Mucosa of stomach (tissue), 1 donor: Measurements from ENCODE around the gene LAMP5.

Experiments
- H3K27me3 ChIP-seq: one replicate; pipeline ENCODE4 v1.7.0; 2013; ENCODE audit warnings: mild to moderate bottlenecking, low read length; ENCODE audit not compliant: control insufficient read depth, insufficient read depth
- H3K36me3 ChIP-seq: one replicate; pipeline ENCODE4 v1.7.0; 2013; ENCODE audit warnings: low read length; ENCODE audit not compliant: control insufficient read depth, insufficient read depth
- H3K4me1 ChIP-seq: one replicate; pipeline ENCODE4 v1.7.0; 2013; ENCODE audit warnings: mild to moderate bottlenecking, low read length; ENCODE audit not compliant: control insufficient read depth, insufficient read depth
- H3K4me3 ChIP-seq: one replicate; pipeline ENCODE4 v1.7.0; 2013; ENCODE audit warnings: low read length
- H3K9ac ChIP-seq: one replicate; pipeline ENCODE4 v1.7.0; 2013; ENCODE audit warnings: mild to moderate bottlenecking, low read length, moderate library complexity
- H3K9me3 ChIP-seq: one replicate; pipeline ENCODE4 v1.7.0; 2013; ENCODE audit warnings: mild to moderate bottlenecking, low read length, moderate library complexity; ENCODE audit not compliant: control insufficient read depth
- donor health status: Pancreatic carcinoma.

LAMP5 gene, protein sequence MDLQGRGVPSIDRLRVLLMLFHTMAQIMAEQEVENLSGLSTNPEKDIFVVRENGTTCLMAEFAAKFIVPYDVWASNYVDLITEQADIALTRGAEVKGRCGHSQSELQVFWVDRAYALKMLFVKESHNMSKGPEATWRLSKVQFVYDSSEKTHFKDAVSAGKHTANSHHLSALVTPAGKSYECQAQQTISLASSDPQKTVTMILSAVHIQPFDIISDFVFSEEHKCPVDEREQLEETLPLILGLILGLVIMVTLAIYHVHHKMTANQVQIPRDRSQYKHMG

DNA sequence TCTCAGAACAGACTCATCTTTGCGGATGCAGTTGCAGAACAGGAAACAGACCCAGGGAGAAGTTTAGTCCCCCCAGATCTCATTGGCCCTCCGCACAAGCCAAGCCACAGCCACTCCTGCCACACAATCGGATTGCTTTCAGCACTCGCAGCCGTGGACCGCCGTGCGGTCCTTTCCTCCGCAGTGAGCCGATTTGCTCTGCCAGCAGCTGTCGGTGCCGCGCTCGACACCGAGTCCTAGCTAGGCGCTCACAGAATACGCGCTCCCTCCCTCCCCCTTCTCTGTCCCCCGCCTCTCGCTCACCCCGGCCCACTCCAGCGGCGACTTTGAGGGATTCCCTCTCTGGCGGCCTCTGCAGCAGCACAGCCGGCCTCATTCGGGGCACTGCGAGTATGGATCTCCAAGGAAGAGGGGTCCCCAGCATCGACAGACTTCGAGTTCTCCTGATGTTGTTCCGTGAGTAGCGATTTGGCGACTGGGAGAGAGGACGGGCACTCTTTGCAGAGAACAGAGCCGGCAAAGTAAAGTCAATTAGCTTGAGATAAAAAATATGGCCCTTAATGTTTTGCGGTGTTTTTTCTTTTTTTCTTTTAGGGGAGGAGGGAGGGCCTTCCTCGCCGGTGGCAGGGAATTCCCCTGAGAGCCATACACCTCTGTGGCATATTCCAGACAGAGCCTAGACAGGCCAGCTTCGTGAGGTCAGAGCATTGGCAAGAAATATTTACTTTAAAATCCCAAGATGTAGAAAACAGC, at the start of gene LAMP5:
Gene LAMP5, plus strand, starts transcription at position 130 of the 753 bp plus-strand sequence. Its CDS starts 263 bp downstream, at position 393.
- peaks cover 23% of the 10 kb centered on the region for H3K4me1 ChIP-seq
- no peaks in the 10 kb centered on the region for H3K9me3 ChIP-seq
- H3K9ac ChIP-seq, result no peak within 1 kb of the TSS
- no peaks in the 10 kb centered on the region for H3K36me3 ChIP-seq
- peaks cover 43% of the 10 kb centered on the region for H3K27me3 ChIP-seq
- H3K4me3 ChIP-seq, result no peak within 1 kb of the TSS

DNA sequence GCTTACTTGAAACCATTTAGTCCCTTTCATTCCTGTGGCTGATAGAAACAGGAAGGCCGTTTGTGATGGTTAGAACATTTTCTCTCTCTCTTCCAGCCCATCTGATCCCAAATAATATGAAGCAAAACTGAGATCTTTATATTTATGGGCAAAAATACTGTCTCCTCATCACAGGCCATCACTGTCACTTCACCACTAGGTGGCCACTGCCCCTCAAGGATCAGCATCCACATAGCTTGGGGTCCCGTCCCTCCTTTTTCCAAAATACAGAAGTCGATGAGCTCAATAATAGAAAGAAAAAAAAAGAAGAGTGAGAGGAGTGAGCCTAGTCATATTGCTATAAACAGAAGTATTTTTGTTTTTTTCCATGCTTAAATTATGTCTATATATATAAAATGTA, 46.4 kb upstream of the LAMP5 start:
- H3K27me3 ChIP-seq, result no peaks in the 10 kb centered on the region
- H3K9ac ChIP-seq, result no peak overlapping the region
- no peaks in the 10 kb centered on the region for H3K9me3 ChIP-seq

DNA sequence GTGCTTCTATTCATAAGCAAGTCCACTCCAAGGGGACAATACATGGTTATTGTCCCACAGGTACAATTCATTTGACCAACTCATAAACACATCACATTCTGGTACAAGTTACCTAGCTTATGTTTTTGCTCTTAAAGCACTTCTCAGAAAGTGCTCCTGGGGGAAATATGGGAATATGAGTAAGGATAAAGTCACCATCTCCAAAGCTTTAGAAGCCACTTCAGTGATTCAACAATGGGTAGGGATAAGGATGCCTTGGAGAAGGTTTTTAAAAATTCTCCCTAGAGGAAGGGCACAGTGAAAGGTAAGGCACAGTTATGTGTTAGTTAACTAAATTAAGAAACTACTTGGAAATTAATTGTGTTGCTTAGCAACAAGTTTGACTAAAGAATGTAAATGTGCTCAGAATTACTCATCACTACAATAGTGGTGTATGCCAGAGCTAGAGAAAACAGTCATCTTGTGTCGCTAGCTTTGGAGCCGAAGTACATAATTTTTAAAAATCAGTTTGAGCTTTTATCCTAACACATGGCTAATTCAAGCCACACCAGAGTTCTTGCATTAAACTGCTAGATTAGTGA, 39.5 kb upstream of the LAMP5 start:
- Histone ChIP-seq H3K9me3 (no peaks in the 10 kb centered on the region), H3K9ac (no peak overlapping the region), H3K4me1 (no peaks in the 10 kb centered on the region), H3K4me3 (no peak overlapping the region), H3K36me3 (no peaks in the 10 kb centered on the region), H3K27me3 (no peaks in the 10 kb centered on the region)

More for the DNA sequence above, 46.4 kb upstream of the LAMP5 start:
- no peak overlapping the region for H3K4me3 ChIP-seq
- H3K36me3 ChIP-seq, result no peaks in the 10 kb centered on the region
- H3K4me1 ChIP-seq, result no peaks in the 10 kb centered on the region

DNA sequence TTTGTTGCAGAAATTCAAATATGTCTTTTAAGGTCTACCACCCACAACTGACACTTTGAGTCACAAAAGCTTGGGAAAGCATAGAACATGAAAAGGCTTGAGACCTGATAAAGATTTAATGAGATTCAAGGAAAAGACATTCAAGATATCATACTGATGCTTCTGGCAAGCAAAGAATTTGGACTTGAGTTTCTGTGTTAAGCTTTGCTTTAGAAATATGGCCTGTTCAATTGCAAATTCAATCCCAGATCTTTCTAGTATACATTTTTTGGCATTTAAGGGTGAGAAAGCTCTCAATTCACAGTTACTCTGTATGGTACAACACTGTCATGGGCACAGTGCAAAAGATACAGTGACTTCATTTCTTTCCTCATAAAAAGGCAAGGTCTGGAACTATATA, 38.9 kb upstream of the LAMP5 start:
- H3K4me1 ChIP-seq, result no peaks in the 10 kb centered on the region
- no peaks in the 10 kb centered on the region for H3K36me3 ChIP-seq
- no peak overlapping the region for H3K4me3 ChIP-seq
- no peak overlapping the region for H3K9ac ChIP-seq
- no peaks in the 10 kb centered on the region for H3K27me3 ChIP-seq
- no peaks in the 10 kb centered on the region for H3K9me3 ChIP-seq

DNA sequence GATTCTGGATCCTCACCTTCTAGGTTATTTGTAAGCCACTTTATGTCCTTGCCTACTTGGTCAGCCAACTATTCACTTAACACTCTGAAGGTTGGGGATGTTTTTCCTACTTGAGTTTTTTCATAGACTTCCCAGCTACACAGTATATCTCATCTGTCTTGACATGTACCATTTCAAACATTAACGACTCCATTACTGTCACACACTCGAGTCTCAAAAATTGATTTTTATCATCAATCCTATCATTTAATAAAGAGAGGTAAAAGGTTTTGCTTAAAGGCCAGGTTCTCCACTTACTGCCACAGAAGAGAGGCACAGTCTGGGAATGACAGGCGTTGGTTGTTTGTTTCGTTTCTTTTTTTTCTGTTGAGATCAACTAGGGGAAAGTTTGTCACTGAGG, 38.2 kb upstream of the LAMP5 start:
- Histone ChIP-seq H3K9me3 (no peaks in the 10 kb centered on the region), H3K36me3 (no peaks in the 10 kb centered on the region), H3K9ac (no peak overlapping the region), H3K27me3 (no peaks in the 10 kb centered on the region), H3K4me1 (no peaks in the 10 kb centered on the region), H3K4me3 (no peak overlapping the region)

DNA sequence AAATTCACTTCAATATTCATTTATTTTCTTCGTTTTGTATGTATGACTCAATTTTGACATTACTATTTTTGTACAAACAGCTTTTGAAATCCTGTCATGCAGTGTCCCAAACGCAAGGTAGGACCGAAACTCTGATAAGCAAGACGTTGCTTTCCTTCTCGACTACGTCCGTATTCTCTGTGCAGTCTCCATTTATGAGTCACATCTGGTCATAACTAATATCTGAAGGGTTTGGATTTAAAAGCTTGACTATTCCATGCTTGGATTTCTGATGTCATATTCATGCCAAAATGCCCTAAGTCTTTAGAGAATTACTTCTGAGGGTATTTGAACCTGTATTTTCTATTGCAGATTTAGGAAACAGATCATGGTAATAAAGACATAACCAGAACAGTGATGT, 37.8 kb upstream of the LAMP5 start:
- Histone ChIP-seq H3K36me3 (no peaks in the 10 kb centered on the region), H3K9ac (no peak overlapping the region), H3K27me3 (no peaks in the 10 kb centered on the region), H3K4me1 (no peaks in the 10 kb centered on the region), H3K4me3 (no peak overlapping the region), H3K9me3 (no peaks in the 10 kb centered on the region)

DNA sequence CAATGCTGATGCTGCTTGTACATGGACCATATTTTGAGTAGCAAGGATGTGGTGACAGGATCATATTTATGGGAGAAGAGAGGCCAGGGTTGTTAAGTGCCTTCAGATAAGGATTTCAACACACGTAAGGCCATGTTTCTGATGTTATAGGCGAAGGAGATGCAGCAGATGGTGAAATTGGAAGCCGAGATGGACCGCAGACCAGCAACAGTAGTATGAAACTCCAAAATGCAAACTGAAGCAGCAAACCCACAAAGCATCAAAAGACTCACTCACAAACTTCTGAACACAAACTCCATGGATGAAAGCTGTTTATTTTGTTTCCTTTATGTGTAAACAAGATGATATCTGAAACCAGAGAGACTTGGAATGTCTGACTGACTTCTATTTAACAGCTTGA, 35.6 kb upstream of the LAMP5 start:
- Histone ChIP-seq H3K4me1 (no peaks in the 10 kb centered on the region), H3K9me3 (no peaks in the 10 kb centered on the region), H3K36me3 (no peaks in the 10 kb centered on the region), H3K4me3 (no peak overlapping the region), H3K9ac (no peak overlapping the region), H3K27me3 (no peaks in the 10 kb centered on the region)

DNA sequence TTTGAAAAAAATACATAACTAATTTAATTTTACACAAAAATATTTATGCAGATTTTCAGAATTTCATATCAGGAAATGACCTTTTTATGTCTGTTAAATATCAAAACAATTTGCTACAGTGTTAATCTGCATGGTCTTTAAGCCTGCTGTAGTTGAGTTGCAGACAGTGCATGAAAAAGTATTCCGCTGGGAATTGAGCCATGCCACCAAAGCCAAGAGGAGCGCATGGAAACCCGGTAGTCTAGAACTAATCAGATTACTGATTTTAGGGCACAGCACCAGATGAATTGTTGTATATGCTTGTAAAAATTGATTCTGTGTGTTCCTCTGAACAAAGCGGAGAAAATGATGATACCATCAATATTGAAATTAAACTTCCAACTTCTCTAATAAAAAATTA, 34.3 kb upstream of the LAMP5 start:
- Histone ChIP-seq H3K27me3 (no peaks in the 10 kb centered on the region), H3K36me3 (no peaks in the 10 kb centered on the region), H3K4me3 (no peak overlapping the region), H3K4me1 (no peaks in the 10 kb centered on the region), H3K9me3 (no peaks in the 10 kb centered on the region), H3K9ac (no peak overlapping the region)

DNA sequence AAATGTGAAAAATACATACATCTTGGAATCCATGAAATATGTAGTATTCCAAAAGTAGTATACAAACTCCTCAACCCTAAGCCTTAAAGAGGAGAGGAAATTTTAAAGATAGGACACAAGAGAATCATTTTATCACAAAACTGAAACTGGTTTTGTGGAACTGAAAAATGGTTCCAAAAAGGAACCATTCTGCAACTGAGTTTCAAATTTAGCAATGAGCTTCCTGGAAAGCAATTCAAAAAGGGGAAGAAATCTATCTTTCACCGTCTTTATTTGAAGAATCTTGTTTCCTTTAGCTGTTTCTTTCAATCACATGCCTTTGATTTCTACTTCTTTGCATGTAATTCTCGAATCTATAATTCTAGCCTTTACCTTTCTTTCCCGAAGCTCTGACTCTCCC, 32.2 kb upstream of the LAMP5 start:
- no peak overlapping the region for H3K9ac ChIP-seq
- no peaks in the 10 kb centered on the region for H3K27me3 ChIP-seq
- no peaks in the 10 kb centered on the region for H3K4me1 ChIP-seq
- no peak overlapping the region for H3K4me3 ChIP-seq
- no peaks in the 10 kb centered on the region for H3K36me3 ChIP-seq
- H3K9me3 ChIP-seq, result no peaks in the 10 kb centered on the region

DNA sequence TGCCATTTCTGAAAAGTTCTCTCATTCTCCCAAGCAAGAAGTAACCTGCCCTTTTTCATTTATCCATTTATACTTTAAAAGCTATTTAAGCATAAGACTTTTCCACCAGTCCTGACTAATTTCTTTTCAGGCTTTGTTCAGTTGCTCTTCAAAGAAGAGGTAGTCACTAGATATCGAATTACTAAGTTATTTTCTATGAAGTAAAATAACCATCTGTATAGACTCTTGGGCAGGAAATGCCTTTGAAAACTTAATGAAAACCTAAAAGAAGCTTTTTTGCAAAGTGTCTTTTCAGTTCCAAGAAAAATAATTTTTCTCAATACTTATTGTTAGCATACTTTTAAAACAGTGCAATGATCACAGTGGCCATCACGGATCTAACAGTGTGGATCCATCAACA, 31.3 kb upstream of the LAMP5 start:
- H3K9me3 ChIP-seq, result no peaks in the 10 kb centered on the region
- H3K4me1 ChIP-seq, result no peaks in the 10 kb centered on the region
- H3K27me3 ChIP-seq, result no peaks in the 10 kb centered on the region
- no peak overlapping the region for H3K4me3 ChIP-seq
- no peaks in the 10 kb centered on the region for H3K36me3 ChIP-seq
- no peak overlapping the region for H3K9ac ChIP-seq

DNA sequence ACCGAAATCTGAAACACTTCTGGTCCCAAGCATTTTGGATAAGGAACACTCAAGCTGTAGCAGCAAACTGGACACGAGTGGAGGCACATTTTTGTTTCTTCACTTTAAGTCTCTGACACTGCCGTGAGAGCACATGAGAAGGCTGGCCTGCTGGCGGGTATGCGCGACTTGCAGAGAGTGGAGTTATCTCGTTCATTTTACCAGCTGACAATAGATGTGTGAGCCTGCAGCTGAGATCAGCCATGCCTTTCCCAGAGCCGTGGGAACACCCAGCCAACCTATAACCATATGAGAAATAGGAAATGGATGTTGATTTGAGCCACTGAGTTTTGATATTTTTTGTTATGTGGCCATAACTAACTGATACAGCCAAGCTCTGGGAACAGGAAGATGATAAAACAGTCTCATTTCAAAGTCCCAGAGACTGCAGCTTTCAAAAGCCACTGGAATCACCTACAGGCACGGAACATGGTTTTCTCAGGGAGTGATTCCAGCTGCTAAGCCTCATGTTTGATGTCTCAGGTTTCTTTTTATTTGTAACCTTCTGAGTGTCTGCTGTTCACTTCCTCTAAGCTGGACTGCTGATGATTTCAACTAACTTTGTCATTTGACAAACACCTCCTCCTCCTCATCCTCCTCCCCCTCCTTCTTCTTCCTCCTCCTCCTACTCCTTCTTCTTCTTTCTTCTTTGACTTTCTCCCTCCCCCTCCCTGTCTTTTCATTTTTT, 28.6 kb upstream of the LAMP5 start:
- H3K36me3 ChIP-seq, result no peaks in the 10 kb centered on the region
- no peak overlapping the region for H3K9ac ChIP-seq
- H3K27me3 ChIP-seq, result no peaks in the 10 kb centered on the region
- H3K4me1 ChIP-seq, result no peaks in the 10 kb centered on the region
- H3K4me3 ChIP-seq, result no peak overlapping the region
- no peaks in the 10 kb centered on the region for H3K9me3 ChIP-seq

DNA sequence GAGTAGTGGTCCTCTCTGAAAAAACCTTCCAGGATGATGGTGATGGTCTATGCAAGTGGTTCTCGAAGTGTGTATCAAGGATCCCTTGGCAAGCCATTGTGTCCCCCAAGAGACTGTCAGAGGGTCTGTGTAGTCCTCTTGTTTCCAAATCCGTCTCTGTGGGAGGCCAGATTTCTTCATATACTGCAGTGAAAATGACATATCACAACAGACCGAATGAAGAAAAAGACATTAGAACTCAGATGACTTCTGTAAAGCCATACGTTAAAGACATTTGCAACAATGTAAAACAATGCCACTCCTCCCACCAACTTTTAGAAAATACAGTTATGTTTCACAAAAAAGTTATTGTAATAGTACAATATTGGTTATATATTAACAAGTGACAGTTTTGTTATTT, 27.2 kb upstream of the LAMP5 start:
- Histone ChIP-seq H3K4me3 (no peak overlapping the region), H3K36me3 (no peaks in the 10 kb centered on the region), H3K4me1 (no peaks in the 10 kb centered on the region), H3K9ac (no peak overlapping the region), H3K27me3 (no peaks in the 10 kb centered on the region), H3K9me3 (no peaks in the 10 kb centered on the region)
